Measurements from ENCODE around the gene NAMPT.
"Not testable (repeated sequence)": the region's sequence is repeated elsewhere in the genome, so short reads cannot be mapped to it uniquely, and the experiment has no call there.

NAMPT gene

DNA sequence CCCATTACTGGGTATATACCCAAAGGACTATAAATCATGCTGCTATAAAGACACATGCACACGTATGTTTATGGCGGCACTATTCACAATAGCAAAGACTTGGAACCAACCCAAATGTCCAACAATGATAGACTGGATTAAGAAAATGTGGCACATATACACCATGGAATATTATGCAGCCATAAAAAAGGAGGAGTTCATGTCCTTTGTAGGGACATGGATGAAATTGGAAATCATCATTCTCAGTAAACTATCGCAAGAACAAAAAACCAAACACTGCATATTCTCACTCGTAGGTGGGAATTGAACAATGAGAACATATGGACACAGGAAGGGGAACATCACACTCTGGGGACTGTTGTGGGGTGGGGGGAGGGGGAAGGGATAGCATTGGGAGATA, 13.8 kb upstream of the NAMPT start:
- not testable (repeated sequence) for DNase-seq

DNA sequence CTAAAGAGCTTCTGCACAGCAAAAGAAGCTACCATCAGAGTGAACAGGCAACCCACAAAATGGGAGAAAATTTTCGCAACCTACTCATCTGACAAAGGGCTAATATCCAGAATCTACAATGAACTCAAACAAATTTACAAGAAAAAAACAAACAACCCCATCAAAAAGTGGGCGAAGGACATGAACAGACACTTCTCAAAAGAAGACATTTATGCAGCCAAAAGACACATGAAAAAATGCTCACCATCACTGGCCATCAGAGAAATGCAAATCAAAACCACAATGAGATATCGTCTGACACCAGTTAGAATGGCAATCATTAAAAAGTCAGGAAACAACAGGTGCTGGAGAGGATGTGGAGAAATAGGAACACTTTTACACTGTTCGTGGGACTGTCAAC, 13.4 kb upstream of the NAMPT start:
- DNase-seq, result not testable (repeated sequence)

DNA sequence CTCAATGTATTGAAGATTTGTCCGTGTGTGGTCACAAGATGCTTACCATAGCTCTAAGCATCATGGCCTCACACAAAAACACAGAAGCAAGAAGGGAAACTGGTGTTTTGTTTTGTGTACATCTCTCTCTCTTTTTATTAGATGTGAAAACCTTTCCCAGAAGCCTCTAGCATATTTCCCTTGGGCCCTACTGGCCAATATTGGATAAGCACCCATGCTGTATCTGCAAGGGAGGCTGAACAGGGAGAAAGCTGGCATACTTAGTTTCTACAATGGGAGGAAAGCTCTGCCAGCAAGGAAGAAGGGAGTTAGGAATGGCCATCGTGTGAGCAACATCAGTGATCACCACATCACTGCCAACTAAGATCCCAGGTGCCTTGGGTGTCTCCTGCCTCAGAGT, 9.6 kb upstream of the NAMPT start:
- DNase-seq, result no peak

DNA sequence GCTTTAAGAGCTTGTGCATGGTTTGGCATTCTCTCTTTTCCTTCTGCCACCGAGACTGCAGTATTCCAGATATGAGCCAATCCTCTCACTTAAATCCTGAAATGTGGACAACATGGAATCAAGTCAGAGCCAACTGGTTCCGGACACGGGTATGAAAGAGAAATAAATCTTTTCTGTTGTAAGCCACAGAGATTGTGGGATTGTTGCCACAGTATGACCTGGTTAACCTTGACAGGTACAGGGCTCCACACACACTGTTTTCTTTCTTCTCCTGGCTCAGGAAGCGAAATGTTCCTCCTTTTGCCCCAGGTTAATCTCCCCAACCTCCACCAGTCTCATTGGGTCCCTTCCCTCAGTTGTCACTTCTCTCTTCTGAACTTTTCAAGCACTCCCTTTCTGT, 6.5 kb upstream of the NAMPT start:
- no peak for DNase-seq

DNA sequence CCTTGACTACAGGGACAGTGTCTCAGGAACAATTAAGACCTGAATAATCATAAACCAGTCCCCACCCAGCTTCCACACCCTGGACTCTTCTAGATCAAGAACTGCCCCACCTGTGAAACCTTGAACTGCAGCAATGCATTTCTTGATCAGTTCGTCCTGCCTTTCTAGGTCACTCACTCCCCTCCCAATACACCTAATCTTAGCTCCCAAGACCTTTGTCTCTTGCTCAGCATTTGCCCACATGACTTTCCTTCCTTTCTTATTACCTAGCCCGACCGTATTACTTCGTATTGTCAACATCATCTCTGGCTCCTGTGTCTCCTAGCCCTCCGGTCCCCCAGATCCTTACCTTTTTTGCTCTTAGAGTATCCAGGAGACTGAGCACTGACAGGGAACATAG, 5.5 kb upstream of the NAMPT start:
- DNase-seq, result no peak

DNA sequence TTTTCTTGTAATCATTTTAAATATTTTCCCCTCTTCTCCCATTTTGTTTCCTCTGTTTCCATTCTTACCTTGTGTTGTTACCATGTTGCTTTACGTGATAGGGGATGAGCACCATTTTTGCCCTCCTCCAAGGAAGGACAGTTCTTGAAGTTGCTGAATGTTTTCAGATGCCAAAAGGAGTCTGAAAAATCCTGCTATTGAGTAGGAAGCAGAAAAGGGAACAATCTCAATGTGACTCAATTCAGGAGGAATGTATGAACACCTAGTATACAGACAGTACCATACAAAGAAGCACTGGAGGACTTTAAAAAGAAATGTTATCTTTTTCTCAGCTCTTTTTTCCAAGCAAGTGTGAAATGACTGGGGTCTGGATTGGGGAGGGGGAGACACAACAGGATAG, 5.1 kb upstream of the NAMPT start:
- peak in 1 of 2 donors; percentile 30 for DNase-seq

DNA sequence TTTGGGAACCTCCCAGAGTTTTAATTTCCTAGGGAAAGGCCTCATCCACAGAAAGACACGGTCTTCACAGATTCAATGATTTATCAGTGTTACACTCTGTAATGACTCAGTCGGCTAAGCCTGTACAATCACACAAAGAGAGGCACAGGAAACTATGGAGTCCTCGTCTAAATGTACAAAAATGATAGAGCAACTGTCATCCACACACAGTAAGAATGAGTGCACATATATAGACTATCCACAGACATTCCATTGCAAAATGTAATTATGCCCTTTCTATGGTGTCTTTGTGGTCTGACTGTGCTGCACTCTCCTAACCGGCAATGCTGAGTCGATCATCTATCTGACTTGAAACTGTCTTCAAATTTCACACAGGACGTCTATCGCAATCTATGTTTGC, 3.5 kb upstream of the NAMPT start:
- DNase-seq, result no peak

DNA sequence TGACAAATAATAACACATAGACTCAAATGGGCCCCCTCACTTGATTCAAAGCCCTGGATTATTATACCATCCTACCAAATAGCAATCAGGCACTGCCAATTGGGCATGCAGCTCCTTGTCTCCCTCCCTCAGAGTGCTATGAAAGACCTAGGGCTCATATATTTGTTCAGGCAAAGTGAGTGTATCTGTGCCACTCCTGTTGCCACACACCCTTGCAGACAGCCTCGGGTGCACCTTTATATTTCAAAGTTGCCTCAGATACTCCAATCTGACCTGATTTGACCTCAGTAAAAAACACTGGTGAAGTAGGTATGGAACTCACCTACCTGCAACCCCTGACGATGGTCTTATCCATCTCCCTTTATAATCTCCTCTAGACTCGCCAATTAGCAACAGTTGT, 3.0 kb upstream of the NAMPT start:
- no peak for DNase-seq

DNA sequence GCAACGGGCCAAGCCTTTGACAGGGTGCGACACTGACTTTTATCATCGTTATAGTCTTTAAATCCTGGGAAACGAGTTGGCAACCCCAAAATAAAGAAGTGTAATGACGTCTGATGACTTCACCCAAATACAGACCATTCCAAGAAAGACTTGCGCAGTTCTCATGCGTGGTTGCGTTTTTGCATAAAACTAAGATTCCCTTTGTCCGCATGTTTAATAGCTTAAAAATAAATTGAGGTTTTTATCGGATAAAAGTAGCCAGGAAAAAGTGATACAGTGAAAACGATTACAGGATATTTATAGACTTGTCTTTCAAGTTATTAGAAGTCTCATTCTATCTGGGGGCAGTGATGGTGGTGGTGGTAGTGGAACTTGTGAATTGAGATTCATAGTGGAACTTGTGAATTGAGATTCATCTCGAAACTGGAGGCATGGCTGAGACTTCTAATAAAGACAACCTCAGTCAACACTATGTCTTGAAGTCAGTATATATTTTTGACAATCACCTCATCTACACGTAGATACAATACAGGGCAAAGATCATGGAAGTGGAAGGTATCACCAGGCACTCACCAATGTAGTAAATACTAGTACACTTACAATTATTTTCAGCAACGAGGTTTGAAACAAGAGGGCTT, 1.2 kb upstream of the NAMPT start:
- peak; percentile 53 to 74 for DNase-seq

DNA sequence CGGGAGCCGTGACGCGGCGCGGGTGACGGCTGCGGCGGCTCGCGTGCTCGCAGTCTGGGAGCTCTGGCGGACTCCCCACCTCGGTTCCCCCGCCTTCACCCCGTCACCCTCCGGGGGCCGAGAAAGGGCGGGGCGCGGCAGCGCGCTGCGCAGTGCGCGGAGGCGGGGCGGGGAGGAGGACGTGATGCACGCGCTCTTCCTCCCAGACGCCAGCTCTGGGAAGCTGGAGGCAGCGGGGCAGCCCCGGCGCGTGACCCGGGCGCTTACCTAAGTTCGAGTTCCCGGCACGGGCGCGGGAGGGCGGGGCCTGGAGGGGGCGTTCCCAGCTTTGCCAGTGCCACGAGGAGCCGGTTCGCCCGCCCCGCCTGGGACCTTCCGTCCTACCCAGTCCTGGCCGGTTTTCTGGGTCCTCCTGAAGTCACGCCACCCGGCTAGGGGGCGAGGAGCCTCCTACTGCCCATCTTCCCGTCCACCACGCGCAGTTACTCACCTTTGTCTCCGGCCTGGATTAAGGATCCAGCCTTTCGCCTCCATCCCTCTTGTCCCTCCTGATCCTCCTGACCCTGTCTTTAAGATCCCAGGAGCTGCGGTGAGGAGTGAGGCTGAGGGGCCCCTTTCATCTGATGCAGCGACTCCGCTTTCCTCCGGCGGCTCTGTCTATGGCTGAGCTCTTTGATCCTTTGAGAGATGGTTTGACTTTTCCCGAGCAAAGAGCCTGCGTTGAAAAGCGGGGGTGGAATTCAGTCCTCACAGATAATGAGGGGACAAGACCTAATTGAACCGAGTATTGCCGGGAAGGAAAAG, 470 bp upstream of the NAMPT start:
- DNase-seq, result peak; percentile 98

DNA sequence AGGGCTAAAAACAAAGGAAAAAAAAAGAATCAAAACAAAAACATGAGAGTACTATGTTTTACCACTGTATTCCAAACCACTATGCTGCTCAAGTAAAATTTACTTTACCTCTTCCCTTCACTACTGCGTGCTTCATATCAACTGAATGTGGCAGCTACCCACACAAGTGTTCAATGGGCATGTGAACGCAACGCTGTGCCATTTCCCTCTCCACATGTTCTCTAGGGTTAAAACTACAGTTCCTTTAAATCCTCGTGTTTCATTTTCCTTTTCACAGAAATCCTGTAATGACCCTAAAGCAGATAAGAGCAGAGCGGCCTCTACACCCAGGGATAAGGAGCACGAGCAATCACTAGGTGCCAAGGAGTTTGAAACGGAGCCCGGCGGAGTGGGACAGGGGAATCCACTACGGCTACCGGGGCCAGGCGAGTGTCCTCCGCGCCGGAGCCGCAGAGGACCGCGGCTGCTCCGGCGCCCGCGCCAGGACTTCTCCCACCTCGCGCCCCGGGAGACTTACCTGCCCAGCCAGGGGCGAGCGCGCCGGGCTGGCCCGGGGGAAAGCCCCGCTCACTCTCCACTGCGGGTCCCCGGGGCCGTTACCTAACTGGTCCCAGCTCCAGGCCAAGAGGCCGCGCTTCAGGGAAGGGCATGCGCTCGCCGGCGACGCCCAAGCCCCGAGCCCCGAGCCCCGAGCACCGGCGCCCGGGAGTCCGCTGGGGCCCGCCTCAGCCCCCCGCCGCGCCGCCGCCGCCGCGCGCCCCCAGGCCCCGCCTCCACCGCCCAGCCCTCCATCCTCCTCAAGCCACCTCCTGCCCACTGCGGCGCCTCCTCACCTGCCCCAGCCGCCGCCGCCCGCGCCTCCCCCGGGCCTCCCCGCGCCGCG, 711 bp downstream of the NAMPT start:
- peak; percentile 75 to 79 for DNase-seq

DNA sequence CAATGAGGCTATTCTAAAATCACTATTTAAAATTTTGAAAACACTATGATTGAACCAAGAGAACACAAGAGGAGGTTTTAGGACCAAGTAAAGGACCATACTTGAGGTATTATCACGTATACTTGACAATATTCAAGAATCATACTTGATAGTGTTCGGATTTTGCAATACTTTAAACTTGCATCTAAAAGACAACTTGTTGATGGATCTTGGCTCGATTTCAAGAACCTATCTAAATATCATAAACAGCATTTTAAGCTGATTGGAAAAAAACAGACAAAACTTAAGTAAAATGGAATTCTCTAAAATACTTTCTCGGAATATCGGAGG, 1.3 kb downstream of the NAMPT start:
- no peak for DNase-seq

DNA sequence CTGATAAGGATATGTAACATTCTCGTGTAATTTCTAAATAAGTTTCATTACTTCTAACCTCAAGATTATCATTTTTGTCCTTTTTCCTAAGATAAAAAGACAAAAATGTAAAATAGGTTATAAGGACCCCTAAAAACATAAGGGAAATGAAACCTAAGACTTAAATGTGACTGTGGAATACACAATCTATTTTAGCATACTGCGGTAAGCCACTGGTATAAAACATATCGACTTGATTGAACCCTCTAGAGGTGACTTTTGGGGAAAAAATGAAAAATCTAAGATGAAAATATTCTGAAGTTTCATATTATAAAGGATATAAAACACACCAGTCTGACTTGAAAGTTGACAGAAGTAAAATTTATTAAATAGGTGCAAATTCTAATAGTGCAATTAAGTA, 1.9 kb downstream of the NAMPT start:
- DNase-seq, result no peak

DNA sequence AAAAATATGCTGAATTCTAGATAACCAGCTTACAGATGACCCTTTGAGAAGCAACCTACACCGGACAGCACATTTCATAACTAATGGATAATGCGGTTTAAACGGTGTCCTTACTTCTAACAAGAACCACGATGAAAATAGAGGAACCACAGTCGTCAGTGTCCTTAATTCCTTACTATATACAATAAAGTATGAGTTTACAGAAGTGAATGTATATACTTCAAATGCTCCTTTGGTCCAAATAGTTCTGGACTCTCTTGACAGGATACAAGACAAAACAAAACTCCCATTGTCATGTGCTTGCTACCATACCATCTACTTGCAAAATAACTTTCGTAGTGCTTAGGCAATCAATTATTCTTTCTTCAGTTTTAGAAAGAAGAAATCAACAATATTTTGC, 2.4 kb downstream of the NAMPT start:
- DNase-seq, result peak; percentile 35 to 59

DNA sequence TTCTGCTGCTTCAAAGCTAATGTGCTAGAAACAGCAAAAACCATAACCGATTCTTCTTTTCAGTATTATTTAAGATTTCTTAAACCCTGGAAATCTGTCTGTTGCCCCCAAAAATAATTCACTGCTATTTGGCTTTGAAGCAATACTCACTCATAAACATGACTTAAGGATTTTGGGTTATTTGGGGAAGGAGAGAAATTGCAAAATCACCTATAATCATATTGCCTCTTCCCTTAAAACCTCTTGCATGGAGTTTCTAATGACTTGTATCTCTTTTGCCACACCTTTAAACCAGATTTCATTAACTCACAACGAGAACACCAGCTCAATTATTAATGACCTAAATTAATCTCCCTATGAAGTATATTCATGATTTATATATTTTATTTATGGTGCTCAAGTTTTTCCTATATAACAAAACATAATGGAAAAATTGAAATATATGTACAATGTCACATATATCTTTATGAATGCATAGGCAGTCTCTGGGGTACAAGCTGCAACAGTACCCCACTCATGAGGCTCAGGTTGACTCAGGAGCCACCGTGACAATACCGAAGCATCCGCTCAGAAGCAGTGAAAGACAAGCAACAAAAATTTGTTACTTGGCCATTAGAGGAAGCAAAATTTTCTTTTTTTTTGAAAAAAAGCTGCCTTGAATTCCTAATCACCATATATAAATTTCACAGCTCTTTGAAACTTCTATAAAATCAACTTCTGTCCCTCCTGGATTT, 3.0 kb downstream of the NAMPT start:
- DNase-seq, result no peak

DNA sequence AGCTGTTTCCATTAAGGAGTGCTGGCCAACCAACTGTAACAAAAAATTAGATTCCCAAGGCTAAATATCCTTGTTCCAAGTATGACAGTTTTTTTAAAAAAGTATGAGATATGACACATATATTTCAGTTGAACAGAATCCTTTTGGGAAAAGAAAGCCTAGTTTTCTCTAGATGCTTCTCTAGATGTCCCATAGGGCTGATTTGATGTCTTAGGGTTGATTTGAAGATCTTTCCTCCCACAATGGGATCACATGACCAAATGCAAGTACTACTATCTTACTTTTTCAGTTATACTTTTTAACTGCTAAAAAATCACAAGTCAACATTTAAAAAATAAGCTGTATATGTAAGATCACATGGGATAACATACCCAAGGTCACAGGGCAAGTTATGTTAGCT, 3.7 kb downstream of the NAMPT start:
- DNase-seq, result no peak

DNA sequence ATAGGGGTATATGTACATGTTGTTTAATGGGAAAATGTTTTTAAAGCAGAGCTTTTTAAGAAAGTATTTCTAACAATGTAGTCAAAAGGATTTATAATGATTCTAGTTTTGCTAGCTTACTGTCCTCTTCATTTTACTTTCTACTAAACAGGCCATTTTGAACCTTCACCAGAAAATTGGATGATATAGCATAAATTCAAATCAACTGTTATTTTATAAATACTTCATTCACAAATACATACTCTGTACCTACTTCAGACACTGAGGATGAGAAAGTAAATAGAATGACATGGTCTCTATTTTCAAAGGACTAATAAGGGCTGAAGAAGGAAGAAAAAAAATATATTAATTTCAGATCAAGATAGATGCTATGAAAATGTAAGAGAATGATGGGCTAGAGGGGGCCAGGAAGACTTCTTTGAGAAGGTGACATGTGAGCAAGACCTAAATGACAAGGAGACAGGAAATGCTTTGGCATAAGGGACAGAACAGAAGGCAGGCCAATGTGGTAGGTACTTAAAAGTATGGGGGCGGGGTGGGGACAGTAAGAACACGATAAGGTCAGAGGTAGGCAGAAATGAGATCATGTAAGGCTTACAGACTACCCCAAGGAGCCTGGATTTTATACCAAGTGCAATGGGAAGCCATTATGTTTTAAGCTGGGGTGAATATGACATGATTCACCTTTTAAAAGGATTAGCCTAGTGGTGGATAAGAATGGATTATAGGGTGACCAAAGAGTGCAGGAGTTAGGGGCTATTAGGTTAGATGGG, 5.2 kb downstream of the NAMPT start:
- peak in 1 of 2 donors; percentile 13 for DNase-seq

DNA sequence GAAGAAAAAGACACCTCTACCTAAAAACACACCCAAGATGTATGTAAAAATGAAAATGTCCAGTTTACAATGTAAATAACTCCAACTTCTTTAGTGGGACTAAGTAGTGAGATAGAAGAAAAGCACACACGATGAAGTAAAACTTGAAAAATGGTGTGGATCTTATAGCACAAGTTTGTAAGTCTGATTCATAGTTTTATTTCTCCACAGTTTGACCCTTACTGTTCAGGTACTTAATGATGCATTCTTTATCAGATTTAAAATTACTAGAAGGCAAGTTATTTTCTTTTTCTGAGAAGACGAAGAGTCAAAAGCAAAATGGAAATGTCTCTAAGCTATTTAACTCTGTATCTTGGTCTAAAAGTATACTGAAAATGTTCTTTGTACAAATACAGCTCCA, 6.1 kb downstream of the NAMPT start:
- peak in 1 of 2 donors; percentile 8 for DNase-seq

DNA sequence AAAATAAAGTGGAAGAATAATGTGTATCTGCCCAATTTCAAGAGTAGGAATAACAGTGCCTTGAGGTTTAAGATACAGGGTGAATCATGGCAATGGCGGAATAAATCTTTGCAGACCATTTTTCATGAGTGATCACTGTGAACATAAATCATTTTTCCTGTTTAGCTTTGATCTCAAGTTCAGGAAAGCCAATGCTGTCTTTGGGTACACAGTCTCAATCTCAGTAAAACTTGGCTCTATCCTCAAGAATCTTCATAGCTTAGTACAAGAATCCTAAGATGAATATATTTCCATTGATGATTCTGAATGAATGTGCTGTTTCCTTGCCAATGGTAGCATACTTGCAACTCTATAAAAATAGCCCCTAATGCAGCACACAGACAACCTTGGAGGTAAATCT, 6.8 kb downstream of the NAMPT start:
- peak in 1 of 2 donors; percentile 17 for DNase-seq

DNA sequence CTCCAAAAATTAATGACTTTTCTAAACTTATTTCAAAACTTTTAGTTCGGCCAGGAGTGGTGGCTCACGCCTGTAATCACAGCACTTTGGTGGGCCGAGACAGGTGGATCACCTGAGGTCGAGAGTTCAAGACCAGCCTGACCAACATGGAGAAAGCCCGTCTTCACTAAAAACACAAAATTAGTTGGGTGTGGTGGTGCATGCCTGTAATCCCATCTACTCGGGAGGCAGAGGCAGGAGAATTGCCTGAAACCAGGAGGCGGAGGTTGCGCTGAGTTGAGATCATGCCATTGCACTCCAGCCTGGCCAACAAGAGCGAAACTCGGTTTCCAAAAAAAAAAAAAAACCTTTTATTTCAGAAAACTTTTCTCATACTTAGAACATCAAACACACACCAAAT, 8.3 kb downstream of the NAMPT start:
- DNase-seq, result no peak

DNA sequence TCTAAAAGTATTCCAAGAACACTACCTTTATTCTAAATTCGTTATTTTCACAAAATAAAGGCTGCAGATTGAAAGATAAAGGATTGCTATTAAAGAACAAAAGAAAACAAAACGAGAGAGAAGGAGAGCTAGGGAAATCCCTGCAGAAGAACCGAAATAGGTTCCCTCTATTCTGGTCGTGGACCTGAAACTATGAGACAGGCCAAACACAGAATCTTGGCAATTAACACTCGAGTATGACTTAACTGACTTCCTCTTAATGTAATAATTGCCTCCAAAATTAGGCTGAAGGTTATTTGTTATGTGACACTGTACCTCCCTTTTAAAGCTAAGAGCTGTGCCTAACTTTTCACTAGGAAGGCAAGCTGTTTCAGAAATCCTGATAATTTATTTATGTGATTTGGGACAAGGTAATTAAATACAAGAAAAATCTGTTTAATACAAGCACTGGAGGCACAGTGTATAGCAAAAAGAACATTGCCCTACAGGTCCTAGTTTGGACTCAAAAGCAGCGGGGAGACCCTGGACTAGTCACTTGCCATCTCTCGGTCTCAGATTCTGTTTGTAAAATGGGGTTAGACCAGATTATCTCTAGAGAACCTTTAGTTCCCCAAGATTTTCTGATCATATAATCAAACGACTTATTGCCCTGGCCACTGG, 11.6 kb downstream of the NAMPT start:
- DNase-seq, result no peak

All from inflammatory macrophage treated with lipopolysaccharide for 1 hour (primary cell).